Lower lobe of right lung (tissue), 2 donors: ENCODE results near the gene TP53AIP1. TPM values are rescaled to one million over a fixed set of nuclear protein-coding genes. Genes with fewer than 3 reads are reported as not detected.

Experiments
- ATAC-seq, 2 donors: fragments of 200-7000 bp; cut with Tn5 transposase; one replicate each; pipeline ENCODE4 v1.9.1; 2020 to 2022; ENCODE audit warnings: mild to moderate bottlenecking in 2 of 2, moderate library complexity in 2 of 2
- DNase-seq: peaks from one replicate; pipeline ENCODE4 v3.0.0-alpha.2; 2020
- H3K27ac ChIP-seq: fragments of 200-600 bp; one replicate; pipeline ENCODE4 v1.8.0; 2022
- H3K27me3 ChIP-seq: fragments of 200-600 bp; one replicate; pipeline ENCODE4 v1.8.0; 2022; ENCODE audit warnings: low read depth
- H3K36me3 ChIP-seq: fragments of 200-600 bp; one replicate; pipeline ENCODE4 v1.8.0; 2022; ENCODE audit warnings: mild to moderate bottlenecking
- H3K4me1 ChIP-seq: fragments of 200-600 bp; one replicate; pipeline ENCODE4 v1.8.0; 2022
- H3K4me3 ChIP-seq: fragments of 200-600 bp; one replicate; pipeline ENCODE4 v1.8.0; 2022; ENCODE audit warnings: mild to moderate bottlenecking
- H3K9me3 ChIP-seq: fragments of 200-600 bp; one replicate; pipeline ENCODE4 v1.8.0; 2022
- intact Hi-C: fragments of 100-400 bp; cut with DNase I; formaldehyde crosslinking; loops from one replicate; pipeline ENCODE4 v1.11.0; 2022
- total RNA-seq: library from RNA; stranded (reverse); fragmentation: NEBNext Ultra II Directional; extraction: Animal tissue kit (Norgen Biotek cat#: 25700); gene quantifications from one replicate; pipeline ENCODE4 v1.2.1, GENCODE V29; 2021
- TF ChIP-seq, protein P1 (sequence below): fragments of 200-600 bp; IDR thresholded peaks from one replicate; pipeline ENCODE4 v1.8.0; 2022; ENCODE audit warnings: antibody characterized with exemption, mild to moderate bottlenecking
- donor health status: DM: no; HTN: yes; CAD: no; lungs with severe emphysema.

TP53AIP1 gene
- total RNA-seq, 1 donor from 2014 or later = not detected

DNA sequence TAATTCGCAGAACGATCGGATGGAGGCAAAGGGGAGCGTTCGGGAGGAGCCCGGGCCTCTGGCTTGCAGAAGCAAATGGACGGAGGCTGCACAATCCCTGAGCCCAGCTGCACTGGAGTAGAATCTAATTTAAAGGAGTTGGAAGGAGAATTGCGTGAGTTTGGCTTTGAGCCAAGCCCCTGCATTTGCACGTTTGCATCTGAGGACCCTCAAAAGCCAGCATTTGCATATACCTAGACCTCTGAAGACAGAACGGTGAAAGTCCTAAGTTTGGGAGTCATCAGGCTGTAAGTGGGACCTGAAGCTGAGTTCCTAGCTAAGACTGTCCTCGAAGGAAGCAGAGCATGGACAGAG is 15.6 kb downstream of the TP53AIP1 start:
- ATAC-seq (no peak), DNase-seq (no peak)
- H3K4me3 ChIP-seq = no peak overlapping the region
- no peaks in the 10 kb centered on the region for H3K9me3 ChIP-seq
- intact Hi-C loops = no loop called here
- no peaks in the 10 kb centered on the region for H3K36me3 ChIP-seq
- TF ChIP-seq, protein P1, sequence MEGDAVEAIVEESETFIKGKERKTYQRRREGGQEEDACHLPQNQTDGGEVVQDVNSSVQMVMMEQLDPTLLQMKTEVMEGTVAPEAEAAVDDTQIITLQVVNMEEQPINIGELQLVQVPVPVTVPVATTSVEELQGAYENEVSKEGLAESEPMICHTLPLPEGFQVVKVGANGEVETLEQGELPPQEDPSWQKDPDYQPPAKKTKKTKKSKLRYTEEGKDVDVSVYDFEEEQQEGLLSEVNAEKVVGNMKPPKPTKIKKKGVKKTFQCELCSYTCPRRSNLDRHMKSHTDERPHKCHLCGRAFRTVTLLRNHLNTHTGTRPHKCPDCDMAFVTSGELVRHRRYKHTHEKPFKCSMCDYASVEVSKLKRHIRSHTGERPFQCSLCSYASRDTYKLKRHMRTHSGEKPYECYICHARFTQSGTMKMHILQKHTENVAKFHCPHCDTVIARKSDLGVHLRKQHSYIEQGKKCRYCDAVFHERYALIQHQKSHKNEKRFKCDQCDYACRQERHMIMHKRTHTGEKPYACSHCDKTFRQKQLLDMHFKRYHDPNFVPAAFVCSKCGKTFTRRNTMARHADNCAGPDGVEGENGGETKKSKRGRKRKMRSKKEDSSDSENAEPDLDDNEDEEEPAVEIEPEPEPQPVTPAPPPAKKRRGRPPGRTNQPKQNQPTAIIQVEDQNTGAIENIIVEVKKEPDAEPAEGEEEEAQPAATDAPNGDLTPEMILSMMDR = no peak
- H3K27ac ChIP-seq = no peak overlapping the region
- no peaks in the 10 kb centered on the region for H3K4me1 ChIP-seq
- H3K27me3 ChIP-seq = no peaks in the 10 kb centered on the region

DNA sequence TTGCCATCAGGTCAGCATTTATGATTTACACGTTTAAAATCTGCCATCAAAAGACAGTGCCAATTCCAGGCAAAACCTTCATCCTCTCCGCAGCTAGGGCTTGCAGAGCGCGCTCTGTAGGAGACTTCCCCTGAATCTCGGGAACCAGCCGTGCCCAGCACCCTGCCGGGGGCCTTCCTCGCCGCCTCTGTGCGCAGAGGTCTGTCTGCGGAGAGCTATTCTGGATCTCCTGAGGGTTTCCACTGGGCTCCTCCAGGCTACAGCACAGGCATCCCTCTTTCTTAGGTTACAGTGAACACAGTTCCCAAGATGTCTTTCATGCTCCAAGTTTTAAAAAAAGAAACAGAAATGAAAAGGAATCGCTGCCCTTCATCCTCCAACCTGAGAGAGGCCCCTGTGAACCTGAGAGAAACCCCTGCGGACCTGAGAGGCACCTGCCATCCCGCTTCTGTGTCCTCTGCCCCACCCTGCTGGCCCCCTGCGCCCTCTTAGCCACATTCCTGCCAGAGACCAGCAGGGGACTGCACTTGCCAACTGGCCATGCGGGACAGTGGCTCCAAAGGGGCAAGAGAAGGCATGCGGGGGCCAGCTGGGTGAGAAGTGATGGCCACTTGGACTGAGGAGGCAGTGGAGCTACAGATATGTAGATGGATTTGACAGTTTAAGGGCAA is 16.1 kb downstream of the TP53AIP1 start:
- H3K4me3 ChIP-seq = no peak overlapping the region
- intact Hi-C loops = no loop called here
- ATAC-seq (no peak), DNase-seq (no peak)
- H3K36me3 ChIP-seq = no peaks in the 10 kb centered on the region
- H3K27me3 ChIP-seq = no peaks in the 10 kb centered on the region
- no peaks in the 10 kb centered on the region for H3K9me3 ChIP-seq
- H3K4me1 ChIP-seq = no peaks in the 10 kb centered on the region
- TF ChIP-seq, protein P1 = no peak
- no peak overlapping the region for H3K27ac ChIP-seq

DNA sequence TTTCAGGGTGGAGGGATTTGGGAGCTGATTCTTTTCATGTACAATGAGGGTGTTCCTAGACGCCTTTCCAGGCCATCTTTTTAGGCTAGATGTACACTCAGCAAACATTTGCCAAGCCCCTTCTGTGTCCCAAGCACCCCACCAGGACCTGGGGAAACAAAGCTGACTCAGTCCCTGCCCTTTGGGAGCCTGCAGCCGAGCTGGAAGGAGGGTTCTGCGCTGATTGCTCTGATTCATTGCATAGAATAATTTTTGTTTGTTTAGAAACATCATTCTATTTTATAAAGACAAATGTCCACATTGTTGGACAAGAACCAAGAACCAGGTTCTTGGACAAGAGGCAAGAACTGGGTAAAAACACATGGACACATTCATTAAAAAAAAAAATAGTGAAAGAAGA is 16.7 kb downstream of the TP53AIP1 start:
- ATAC-seq (no peak), DNase-seq (no peak)
- H3K9me3 ChIP-seq = no peaks in the 10 kb centered on the region
- H3K4me3 ChIP-seq = no peak overlapping the region
- TF ChIP-seq, protein P1 = no peak
- no peak overlapping the region for H3K27ac ChIP-seq
- no peaks in the 10 kb centered on the region for H3K36me3 ChIP-seq
- no peaks in the 10 kb centered on the region for H3K4me1 ChIP-seq
- H3K27me3 ChIP-seq = no peaks in the 10 kb centered on the region
- intact Hi-C loops = no loop called here

DNA sequence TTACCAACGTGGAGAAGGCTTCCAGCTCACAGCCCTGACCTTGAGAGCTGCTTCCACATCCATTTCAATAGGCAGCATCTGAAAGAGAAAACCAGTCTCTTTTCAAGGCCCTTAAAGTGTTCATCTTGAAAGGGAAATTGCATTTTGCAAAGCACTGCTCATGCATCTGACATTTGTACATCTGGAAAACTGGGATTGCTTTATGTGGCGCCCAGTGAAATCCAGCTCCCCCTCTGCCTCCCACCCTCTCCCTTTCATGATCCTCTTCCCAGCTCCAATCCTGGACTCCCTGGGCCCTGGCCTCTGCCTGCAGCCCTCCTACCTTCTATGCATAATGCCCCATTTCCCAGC is 17.4 kb downstream of the TP53AIP1 start:
- H3K9me3 ChIP-seq = no peaks in the 10 kb centered on the region

DNA sequence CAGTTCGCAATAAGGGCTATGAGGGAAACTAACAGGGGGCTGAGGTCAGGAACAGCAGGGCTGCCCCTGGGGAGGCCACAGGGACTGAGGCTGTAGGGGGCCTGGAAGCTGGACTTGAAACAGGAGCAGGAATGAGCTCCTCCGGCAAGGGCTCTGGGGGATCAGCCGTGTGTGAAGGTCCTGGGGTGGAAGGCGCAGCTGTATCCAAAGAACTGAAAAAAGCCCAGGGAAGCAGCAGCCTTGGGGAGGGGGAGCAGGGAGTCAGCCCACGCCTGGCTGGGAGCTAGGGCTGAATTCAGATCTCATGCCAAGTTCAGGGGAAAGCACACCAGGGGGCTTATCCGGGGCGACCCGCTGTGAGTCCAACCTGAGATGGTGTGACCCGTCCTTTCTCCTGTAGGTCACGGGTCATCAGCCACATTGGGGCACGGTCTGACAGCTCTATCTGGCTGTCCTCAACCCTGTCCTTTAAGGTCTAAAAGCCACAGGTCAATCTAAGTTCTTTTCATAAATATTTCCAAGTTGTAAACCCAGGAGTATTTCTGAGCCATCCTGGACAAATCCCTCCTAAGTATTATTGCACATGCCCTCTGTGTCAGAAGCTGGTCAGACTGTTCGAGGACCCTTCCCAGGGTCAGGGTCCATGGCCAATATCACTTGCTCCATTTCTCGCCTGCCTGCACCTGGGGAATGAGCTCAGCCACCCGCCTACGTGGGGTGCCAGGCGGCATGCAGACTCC is 18.0 kb downstream of the TP53AIP1 start:
- Histone ChIP-seq H3K9me3 (no peaks in the 10 kb centered on the region), H3K4me1 (no peaks in the 10 kb centered on the region), H3K27me3 (no peaks in the 10 kb centered on the region), H3K36me3 (no peaks in the 10 kb centered on the region), H3K27ac (no peak overlapping the region), H3K4me3 (no peak overlapping the region)
- TF ChIP-seq, protein P1 = no peak
- intact Hi-C loops = no loop called here
- no peak for ATAC-seq
- no peak for DNase-seq

More for the DNA sequence above, 17.4 kb downstream of the TP53AIP1 start:
- no peak overlapping the region for H3K4me3 ChIP-seq
- ATAC-seq = no peak
- TF ChIP-seq, protein P1 = no peak
- no peaks in the 10 kb centered on the region for H3K36me3 ChIP-seq
- no peak overlapping the region for H3K27ac ChIP-seq
- DNase-seq = no peak
- no peaks in the 10 kb centered on the region for H3K4me1 ChIP-seq
- no peaks in the 10 kb centered on the region for H3K27me3 ChIP-seq
- intact Hi-C loops = no loop called here
